K562 (cell line): ENCODE measurements around the gene TRAPPC4. TPM values are rescaled to one million over a fixed set of nuclear protein-coding genes. Genes with fewer than 3 reads are reported as not detected.

Experiments used
- CREB1 ChIP-seq, 2 experiments: sonication (generic) in 1 of 2; formaldehyde crosslinking in 1 of 2; IDR thresholded peaks; 2 replicates each; pipeline versions ENCODE4 v1.6.1 to v1.8.0; 2012 to 2022; ENCODE audit warnings: inconsistent platforms in 1 of 2, mild to moderate bottlenecking in 1 of 2, missing genetic modification reagents in 1 of 2, moderate library complexity in 1 of 2
- FIP1L1 ChIP-seq: fragments of 200-400 bp; formaldehyde crosslinking; IDR thresholded peaks from 2 replicates; pipeline ENCODE4 v1.6.1; 2018; ENCODE audit warnings: mild to moderate bottlenecking, low read depth, low read length; ENCODE audit not compliant: poor library complexity, severe bottlenecking
- SREBF1 ChIP-seq: fragments of 150-350 bp; IDR thresholded peaks from 2 replicates; pipeline ENCODE4 v1.6.1; 2014; ENCODE audit warnings: antibody characterized with exemption, low read depth, low read length, borderline replicate concordance
- STAT5B ChIP-seq: fragments of 250-450 bp; sonication (Bioruptor Pico); IDR thresholded peaks from 2 replicates; pipeline ENCODE4 v1.8.0; 2021; ENCODE audit warnings: mild to moderate bottlenecking, inconsistent platforms
- TBP ChIP-seq: optimal IDR thresholded peaks from 2 replicates; pipeline ENCODE3; 2011; ENCODE audit warnings: low read depth, low read length, improper control_type of control experiment
- ZNF561 ChIP-seq: fragments of 450-650 bp; formaldehyde crosslinking; conservative IDR thresholded peaks from 2 replicates; pipeline ENCODE4 v1.4.0; 2020; ENCODE audit warnings: mild to moderate bottlenecking, moderate library complexity
- ZNF75A ChIP-seq: fragments of 450-650 bp; formaldehyde crosslinking; IDR thresholded peaks from 2 replicates; pipeline ENCODE4 v1.4.0; 2020; ENCODE audit warnings: mild to moderate bottlenecking
- ZNF764 ChIP-seq: fragments of 250-450 bp; sonication (Bioruptor Pico); IDR thresholded peaks from 2 replicates; pipeline ENCODE4 v1.4.0; 2020; ENCODE audit warnings: low read depth, mild to moderate bottlenecking, moderate library complexity
- polyA plus RNA-seq, 8 experiments: library from polyadenylated mRNA; depleted of rRNA in 4 of 8; stranded (reverse) in 5 of 8; unstranded in 3 of 8; fragments of >200 nt; fragmentation: Nextera tagmentation in 2 of 8; fragmentation: Illumina TruSeq in 1 of 8; extraction: Ambion mirVana in 2 of 8; extraction: Trizol in 1 of 8; gene quantifications; 2 replicates each; pipeline versions ENCODE4 v1.2.1 to v1.2.3, GENCODE V29; 2011 to 2014; ENCODE audit warnings: inconsistent platforms in 1 of 8, missing spikeins in 1 of 8
- total RNA-seq, 7 experiments: library from RNA; depleted of rRNA in 6 of 7; stranded (reverse); fragments of >200 nt in 6 of 7; fragmentation: Illumina TruSeq in 2 of 7; extraction: Trizol in 2 of 7; gene quantifications; 2 replicates each; pipeline versions ENCODE4 v1.2.1 to v1.2.3, GENCODE V29; 2011 to 2021; ENCODE audit warnings: low replicate concordance in 1 of 7
- TF ChIP-seq, protein P1 (sequence below): fragments of 450-650 bp; IDR thresholded peaks from 2 replicates; pipeline ENCODE4 v1.6.1; 2016; ENCODE audit warnings: mild to moderate bottlenecking, moderate library complexity
- TF ChIP-seq, protein P2 (sequence below): sonication (generic); formaldehyde crosslinking; IDR thresholded peaks from 2 replicates; pipeline ENCODE4 v1.8.1; 2023; ENCODE audit warnings: mild to moderate bottlenecking, missing genetic modification reagents, moderate library complexity
- TF ChIP-seq, protein P3 (sequence below): sonication (generic); formaldehyde crosslinking; IDR thresholded peaks from 2 replicates; pipeline ENCODE4 v1.8.1; 2022; ENCODE audit warnings: missing genetic modification reagents

The TRAPPC4 gene
- total and polyA plus RNA-seq, 9 of the 15 experiments (the other 6 are each of a cell fraction or from before 2014, with no cell fraction given), result 121 to 524 (median 142) TPM

DNA sequence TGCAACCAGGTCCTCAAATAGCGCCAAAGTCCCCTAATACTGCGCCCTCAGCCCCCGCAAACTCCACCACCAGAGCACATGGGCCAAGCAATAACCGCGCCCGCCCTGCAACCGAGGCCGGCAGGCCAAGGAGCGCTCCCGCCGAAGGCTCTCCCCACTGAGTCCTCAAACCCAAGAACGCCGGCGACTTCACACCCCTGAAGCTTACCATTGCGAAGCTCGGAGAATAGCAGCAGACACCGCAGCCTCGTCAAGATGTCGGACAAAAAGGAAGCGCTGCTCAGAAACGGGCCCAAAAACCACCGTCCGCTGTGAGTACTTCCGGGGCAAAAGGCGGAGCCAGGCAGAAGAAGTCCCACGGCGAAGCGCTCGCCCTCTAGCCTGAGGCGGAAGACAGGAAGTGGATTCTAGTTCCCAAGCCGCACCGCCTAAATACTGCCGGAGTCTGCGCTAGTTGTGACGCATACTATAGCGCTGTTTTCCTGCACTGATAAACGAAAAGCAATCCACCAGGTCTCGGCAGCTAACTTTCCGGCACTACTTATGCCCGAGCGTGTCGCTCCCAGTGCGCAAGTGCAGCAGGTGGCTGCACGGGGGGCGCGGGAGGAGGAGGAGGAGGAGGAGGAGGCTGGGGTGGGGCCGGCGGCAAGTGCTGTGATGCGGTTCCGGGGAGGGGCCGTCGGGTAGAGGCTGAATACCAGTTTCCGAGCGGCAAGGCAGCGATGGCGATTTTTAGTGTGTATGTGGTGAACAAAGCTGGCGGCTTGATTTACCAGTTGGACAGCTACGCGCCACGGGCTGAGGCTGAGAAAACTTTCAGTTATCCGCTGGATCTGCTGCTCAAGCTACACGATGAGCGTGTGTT lies at the start of gene TRAPPC4, which contains the start of gene RPS25 (continued):
- TF ChIP-seq, protein P1, sequence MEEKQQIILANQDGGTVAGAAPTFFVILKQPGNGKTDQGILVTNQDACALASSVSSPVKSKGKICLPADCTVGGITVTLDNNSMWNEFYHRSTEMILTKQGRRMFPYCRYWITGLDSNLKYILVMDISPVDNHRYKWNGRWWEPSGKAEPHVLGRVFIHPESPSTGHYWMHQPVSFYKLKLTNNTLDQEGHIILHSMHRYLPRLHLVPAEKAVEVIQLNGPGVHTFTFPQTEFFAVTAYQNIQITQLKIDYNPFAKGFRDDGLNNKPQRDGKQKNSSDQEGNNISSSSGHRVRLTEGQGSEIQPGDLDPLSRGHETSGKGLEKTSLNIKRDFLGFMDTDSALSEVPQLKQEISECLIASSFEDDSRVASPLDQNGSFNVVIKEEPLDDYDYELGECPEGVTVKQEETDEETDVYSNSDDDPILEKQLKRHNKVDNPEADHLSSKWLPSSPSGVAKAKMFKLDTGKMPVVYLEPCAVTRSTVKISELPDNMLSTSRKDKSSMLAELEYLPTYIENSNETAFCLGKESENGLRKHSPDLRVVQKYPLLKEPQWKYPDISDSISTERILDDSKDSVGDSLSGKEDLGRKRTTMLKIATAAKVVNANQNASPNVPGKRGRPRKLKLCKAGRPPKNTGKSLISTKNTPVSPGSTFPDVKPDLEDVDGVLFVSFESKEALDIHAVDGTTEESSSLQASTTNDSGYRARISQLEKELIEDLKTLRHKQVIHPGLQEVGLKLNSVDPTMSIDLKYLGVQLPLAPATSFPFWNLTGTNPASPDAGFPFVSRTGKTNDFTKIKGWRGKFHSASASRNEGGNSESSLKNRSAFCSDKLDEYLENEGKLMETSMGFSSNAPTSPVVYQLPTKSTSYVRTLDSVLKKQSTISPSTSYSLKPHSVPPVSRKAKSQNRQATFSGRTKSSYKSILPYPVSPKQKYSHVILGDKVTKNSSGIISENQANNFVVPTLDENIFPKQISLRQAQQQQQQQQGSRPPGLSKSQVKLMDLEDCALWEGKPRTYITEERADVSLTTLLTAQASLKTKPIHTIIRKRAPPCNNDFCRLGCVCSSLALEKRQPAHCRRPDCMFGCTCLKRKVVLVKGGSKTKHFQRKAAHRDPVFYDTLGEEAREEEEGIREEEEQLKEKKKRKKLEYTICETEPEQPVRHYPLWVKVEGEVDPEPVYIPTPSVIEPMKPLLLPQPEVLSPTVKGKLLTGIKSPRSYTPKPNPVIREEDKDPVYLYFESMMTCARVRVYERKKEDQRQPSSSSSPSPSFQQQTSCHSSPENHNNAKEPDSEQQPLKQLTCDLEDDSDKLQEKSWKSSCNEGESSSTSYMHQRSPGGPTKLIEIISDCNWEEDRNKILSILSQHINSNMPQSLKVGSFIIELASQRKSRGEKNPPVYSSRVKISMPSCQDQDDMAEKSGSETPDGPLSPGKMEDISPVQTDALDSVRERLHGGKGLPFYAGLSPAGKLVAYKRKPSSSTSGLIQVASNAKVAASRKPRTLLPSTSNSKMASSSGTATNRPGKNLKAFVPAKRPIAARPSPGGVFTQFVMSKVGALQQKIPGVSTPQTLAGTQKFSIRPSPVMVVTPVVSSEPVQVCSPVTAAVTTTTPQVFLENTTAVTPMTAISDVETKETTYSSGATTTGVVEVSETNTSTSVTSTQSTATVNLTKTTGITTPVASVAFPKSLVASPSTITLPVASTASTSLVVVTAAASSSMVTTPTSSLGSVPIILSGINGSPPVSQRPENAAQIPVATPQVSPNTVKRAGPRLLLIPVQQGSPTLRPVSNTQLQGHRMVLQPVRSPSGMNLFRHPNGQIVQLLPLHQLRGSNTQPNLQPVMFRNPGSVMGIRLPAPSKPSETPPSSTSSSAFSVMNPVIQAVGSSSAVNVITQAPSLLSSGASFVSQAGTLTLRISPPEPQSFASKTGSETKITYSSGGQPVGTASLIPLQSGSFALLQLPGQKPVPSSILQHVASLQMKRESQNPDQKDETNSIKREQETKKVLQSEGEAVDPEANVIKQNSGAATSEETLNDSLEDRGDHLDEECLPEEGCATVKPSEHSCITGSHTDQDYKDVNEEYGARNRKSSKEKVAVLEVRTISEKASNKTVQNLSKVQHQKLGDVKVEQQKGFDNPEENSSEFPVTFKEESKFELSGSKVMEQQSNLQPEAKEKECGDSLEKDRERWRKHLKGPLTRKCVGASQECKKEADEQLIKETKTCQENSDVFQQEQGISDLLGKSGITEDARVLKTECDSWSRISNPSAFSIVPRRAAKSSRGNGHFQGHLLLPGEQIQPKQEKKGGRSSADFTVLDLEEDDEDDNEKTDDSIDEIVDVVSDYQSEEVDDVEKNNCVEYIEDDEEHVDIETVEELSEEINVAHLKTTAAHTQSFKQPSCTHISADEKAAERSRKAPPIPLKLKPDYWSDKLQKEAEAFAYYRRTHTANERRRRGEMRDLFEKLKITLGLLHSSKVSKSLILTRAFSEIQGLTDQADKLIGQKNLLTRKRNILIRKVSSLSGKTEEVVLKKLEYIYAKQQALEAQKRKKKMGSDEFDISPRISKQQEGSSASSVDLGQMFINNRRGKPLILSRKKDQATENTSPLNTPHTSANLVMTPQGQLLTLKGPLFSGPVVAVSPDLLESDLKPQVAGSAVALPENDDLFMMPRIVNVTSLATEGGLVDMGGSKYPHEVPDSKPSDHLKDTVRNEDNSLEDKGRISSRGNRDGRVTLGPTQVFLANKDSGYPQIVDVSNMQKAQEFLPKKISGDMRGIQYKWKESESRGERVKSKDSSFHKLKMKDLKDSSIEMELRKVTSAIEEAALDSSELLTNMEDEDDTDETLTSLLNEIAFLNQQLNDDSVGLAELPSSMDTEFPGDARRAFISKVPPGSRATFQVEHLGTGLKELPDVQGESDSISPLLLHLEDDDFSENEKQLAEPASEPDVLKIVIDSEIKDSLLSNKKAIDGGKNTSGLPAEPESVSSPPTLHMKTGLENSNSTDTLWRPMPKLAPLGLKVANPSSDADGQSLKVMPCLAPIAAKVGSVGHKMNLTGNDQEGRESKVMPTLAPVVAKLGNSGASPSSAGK, result peak; percentile 76
- peak; percentile 81 for TF ChIP-seq CREB1 (IDR thresholded peaks at IDR 0.05)
- TF ChIP-seq CREB1 (CRISPR knock-in tag; IDR thresholded peaks at IDR 0.05), result peak; percentile 88
- no peak for TF ChIP-seq STAT5B
- peak; percentile 12 for TF ChIP-seq FIP1L1
- TF ChIP-seq ZNF561 (CRISPR knock-in tag), result no peak
- no peak for TF ChIP-seq ZNF75A
- TF ChIP-seq, protein P2, sequence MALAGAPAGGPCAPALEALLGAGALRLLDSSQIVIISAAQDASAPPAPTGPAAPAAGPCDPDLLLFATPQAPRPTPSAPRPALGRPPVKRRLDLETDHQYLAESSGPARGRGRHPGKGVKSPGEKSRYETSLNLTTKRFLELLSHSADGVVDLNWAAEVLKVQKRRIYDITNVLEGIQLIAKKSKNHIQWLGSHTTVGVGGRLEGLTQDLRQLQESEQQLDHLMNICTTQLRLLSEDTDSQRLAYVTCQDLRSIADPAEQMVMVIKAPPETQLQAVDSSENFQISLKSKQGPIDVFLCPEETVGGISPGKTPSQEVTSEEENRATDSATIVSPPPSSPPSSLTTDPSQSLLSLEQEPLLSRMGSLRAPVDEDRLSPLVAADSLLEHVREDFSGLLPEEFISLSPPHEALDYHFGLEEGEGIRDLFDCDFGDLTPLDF (CRISPR knock-in tag), result peak; percentile 53
- no peak for TF ChIP-seq ZNF764
- TF ChIP-seq TBP, result peak; percentile 96
- TF ChIP-seq SREBF1, result peak; percentile 80; the same call in 1 of the 2 replicates
- TF ChIP-seq, protein P3, sequence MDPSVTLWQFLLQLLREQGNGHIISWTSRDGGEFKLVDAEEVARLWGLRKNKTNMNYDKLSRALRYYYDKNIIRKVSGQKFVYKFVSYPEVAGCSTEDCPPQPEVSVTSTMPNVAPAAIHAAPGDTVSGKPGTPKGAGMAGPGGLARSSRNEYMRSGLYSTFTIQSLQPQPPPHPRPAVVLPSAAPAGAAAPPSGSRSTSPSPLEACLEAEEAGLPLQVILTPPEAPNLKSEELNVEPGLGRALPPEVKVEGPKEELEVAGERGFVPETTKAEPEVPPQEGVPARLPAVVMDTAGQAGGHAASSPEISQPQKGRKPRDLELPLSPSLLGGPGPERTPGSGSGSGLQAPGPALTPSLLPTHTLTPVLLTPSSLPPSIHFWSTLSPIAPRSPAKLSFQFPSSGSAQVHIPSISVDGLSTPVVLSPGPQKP (CRISPR knock-in tag), result no peak
